ENCODE results near the gene BBS12.

Gene BBS12

GRCh38 chr4:122733787-122734120, 1.2 kb downstream of the BBS12 start:
- DNase-seq (ENCODE audit: low spot score), result no peak
- no peak for TF ChIP-seq CTCF (IDR thresholded peaks at IDR 0.05)
- Histone ChIP-seq H3K4me3 (peak overlapping the region; percentile 68), H3K27ac (no peak overlapping the region)

GRCh38 chr4:122739174-122739573, 6.7 kb downstream of the BBS12 start:
- DNase-seq (ENCODE audit: low spot score), result no peak
- no peak for TF ChIP-seq CTCF (IDR thresholded peaks at IDR 0.05)
- Histone ChIP-seq H3K4me3 (no peak overlapping the region), H3K27ac (no peak overlapping the region)

- Histone ChIP-seq H3K4me3 (no peak overlapping the region), H3K27ac (no peak overlapping the region)
- no peak for DNase-seq (ENCODE audit: low spot score)
- TF ChIP-seq CTCF (IDR thresholded peaks at IDR 0.05), result no peak
Observed at GRCh38 chr4:122742933-122743829, 10.7 kb downstream of the BBS12 start.

- Histone ChIP-seq H3K4me3 (no peak overlapping the region), H3K27ac (no peak overlapping the region)
- no peak for DNase-seq (ENCODE audit: low spot score)
Observed at GRCh38 chr4:122744229-122744628, 11.7 kb downstream of the BBS12 start.

GRCh38 chr4:122746485-122746965, 14.0 kb downstream of the BBS12 start:
- Histone ChIP-seq H3K4me3 (no peak overlapping the region), H3K27ac (no peak overlapping the region)
- no peak for TF ChIP-seq CTCF (IDR thresholded peaks at IDR 0.05)
- DNase-seq (ENCODE audit: low spot score), result no peak

More at GRCh38 chr4:122744229-122744628, 11.7 kb downstream of the BBS12 start:
- no peak for TF ChIP-seq CTCF (IDR thresholded peaks at IDR 0.05)

- Histone ChIP-seq H3K4me3 (no peak overlapping the region), H3K27ac (no peak overlapping the region)
- no peak for TF ChIP-seq CTCF (IDR thresholded peaks at IDR 0.05)
- no peak for DNase-seq (ENCODE audit: low spot score)
Observed at GRCh38 chr4:122747068-122747467, 14.6 kb downstream of the BBS12 start.

- no peak for TF ChIP-seq CTCF (IDR thresholded peaks at IDR 0.05)
- Histone ChIP-seq H3K4me3 (no peak overlapping the region), H3K27ac (no peak overlapping the region)
- DNase-seq (ENCODE audit: low spot score), result no peak
Observed at GRCh38 chr4:122747883-122748282, 15.4 kb downstream of the BBS12 start.

All from coronary artery (tissue), 2 donors.